ENCODE measurements around the gene DUSP15. TPM values are rescaled to one million over a fixed set of nuclear protein-coding genes. Genes with fewer than 3 reads are reported as not detected.

The DUSP15 gene
- total and polyA plus RNA-seq, 9 of the 15 experiments (the other 6 are each of a cell fraction or from before 2014, with no cell fraction given): 0.34 TPM; not detected in 8

- H3K4me1 ChIP-seq (replicated peaks in 1 of 2; ENCODE audit: control insufficient read depth in 2 of 2, insufficient read depth in 2 of 2, low read length in 2 of 2): peaks cover 0 to 17% of the 10 kb centered on the region in 2 experiments; a peak in 3 of 5 replicates
- ChIA-PET POLR2A (no interaction called here), CTCF (ENCODE audit: low intra/inter-chr PET ratio) (no interaction called here)
- in situ Hi-C loops (cut with MboI): loop anchor here (10.0 kb wide), 1 partner anchor 166 kb away; no protein-coding TSS in a partner anchor
- TF ChIP-seq E2F5 (CRISPR knock-in tag; IDR thresholded peaks at IDR 0.05) (no peak), ASH1L (IDR thresholded peaks at IDR 0.05; ENCODE audit: borderline replicate concordance, low read depth, partially characterized antibody) (no peak), NCOA1 (IDR thresholded peaks at IDR 0.05; ENCODE audit: low read depth) (no peak), ILK (tag; IDR thresholded peaks at IDR 0.05; ENCODE audit: borderline replicate concordance, low read depth) (no peak), TSHZ1 (CRISPR knock-in tag; IDR thresholded peaks at IDR 0.05) (no peak), TCF7L2 (IDR thresholded peaks at IDR 0.05; ENCODE audit: low read depth, low read length) (no peak), ZBTB8A (IDR thresholded peaks at IDR 0.05; ENCODE audit: partially characterized antibody) (no peak), TAL1 (IDR thresholded peaks at IDR 0.05) (no peak), CBFA2T2 (conservative IDR thresholded peaks at IDR 0.05) (no peak), NELFE (IDR thresholded peaks at IDR 0.05; ENCODE audit: insufficient read depth, insufficient read length) (no peak), TRIM28 (IDR thresholded peaks at IDR 0.05) (no peak), PHTF2 (CRISPR knock-in tag; IDR thresholded peaks at IDR 0.05) (no peak), MLLT1 (IDR thresholded peaks at IDR 0.05) (no peak)
- H3K9me1 ChIP-seq (ENCODE audit: control insufficient read depth, insufficient read depth, low read length): peaks cover 2% of the 10 kb centered on the region
- no peak for DNase-seq (ENCODE audit: extremely low read depth in 1 of 4, low spot score in 3 of 4)
- no peak overlapping the region for H2AFZ ChIP-seq (ENCODE audit: low read depth, low read length)
- H3K27me3 ChIP-seq (ENCODE audit: control insufficient read depth in 2 of 2, insufficient read depth in 2 of 2, low read length in 2 of 2): peaks cover 24 to 63% of the 10 kb centered on the region in 2 experiments
- H3K9ac ChIP-seq (ENCODE audit: insufficient read depth in 1 of 2, low read depth in 2 of 2, low read length in 2 of 2): no peak overlapping the region
- H3K9me3 ChIP-seq (replicated peaks; ENCODE audit: control insufficient read depth, insufficient read depth, low read depth, low read length): no peaks in the 10 kb centered on the region
- no peaks in the 10 kb centered on the region for H3K36me3 ChIP-seq (ENCODE audit: control insufficient read depth, insufficient read depth, low read length)
- no peaks in the 10 kb centered on the region for H3K79me2 ChIP-seq (ENCODE audit: control insufficient read depth, insufficient read depth, low read length)
- FAIRE-seq: no peak
- intact Hi-C loops (cut with micrococcal nuclease): no loop called here
- H3K4me2 ChIP-seq (ENCODE audit: insufficient read depth, low read length): no peak overlapping the region
- ATAC-seq: no peak
- no peak overlapping the region for H3K4me3 ChIP-seq
- WGBS (ENCODE audit: insufficient coverage, low coverage, missing lambda C conversion rate): 0% methylated on average over 3 of the region's 3 CpGs
- no peak overlapping the region for H3K27ac ChIP-seq (ENCODE audit: extremely low read depth, low read depth, low read length)
- BruUV-seq (replicated peaks): no TSS peak
- peaks cover 14% of the 10 kb centered on the region for H4K20me1 ChIP-seq (replicated peaks; ENCODE audit: control insufficient read depth, insufficient read depth, low read length)
Measured at GRCh38 chr20:31858760-31859083, 11.6 kb downstream of the DUSP15 start.
